Gastrocnemius medialis (tissue), 4 donors: ENCODE measurements around the gene ACACA.

Source experiments
- POLR2A ChIP-seq, 2 donors: fragments of 450-650 bp; IDR thresholded peaks; one replicate each; pipeline ENCODE4 v1.6.1; 2017; ENCODE audit warnings: antibody characterized with exemption in 2 of 2, mild to moderate bottlenecking in 2 of 2, moderate library complexity in 2 of 2
- TF ChIP-seq, protein P1 (sequence below), 5 experiments: fragments of 450-650 bp in 3 of 5; fragments of 200-600 bp in 2 of 5; sonication (generic) in 2 of 5; IDR thresholded peaks in 4 of 5; conservative IDR thresholded peaks in 1 of 5; 1 replicate in 4 of 5; 2 replicates in 1 of 5; pipeline ENCODE4 v1.5.1; 2016 to 2019; ENCODE audit warnings: antibody characterized with exemption in 5 of 5, mild to moderate bottlenecking in 3 of 5, moderate library complexity in 3 of 5

DNA sequence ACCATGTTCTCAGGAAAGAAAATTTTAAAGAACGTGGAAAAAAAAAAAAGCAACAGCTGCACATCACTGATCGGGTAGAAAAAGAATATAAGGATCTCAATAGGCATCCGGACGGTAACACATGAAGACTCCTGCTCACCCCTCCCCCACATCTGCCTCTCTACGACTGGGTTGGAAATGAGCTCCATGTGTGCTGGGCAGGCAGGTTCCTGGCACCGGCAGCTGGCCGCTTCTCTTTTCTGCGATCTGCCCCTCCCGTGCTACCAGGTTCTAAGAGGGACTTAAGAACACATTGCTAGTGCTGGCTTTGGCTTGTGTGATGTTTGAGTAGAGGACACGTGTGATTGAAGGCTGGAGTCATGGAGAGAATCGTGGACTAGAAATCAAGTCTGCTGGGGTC lies 342.4 kb downstream of the ACACA start:
- no peak for TF ChIP-seq POLR2A (IDR thresholded peaks at IDR 0.05)
- TF ChIP-seq, protein P1, sequence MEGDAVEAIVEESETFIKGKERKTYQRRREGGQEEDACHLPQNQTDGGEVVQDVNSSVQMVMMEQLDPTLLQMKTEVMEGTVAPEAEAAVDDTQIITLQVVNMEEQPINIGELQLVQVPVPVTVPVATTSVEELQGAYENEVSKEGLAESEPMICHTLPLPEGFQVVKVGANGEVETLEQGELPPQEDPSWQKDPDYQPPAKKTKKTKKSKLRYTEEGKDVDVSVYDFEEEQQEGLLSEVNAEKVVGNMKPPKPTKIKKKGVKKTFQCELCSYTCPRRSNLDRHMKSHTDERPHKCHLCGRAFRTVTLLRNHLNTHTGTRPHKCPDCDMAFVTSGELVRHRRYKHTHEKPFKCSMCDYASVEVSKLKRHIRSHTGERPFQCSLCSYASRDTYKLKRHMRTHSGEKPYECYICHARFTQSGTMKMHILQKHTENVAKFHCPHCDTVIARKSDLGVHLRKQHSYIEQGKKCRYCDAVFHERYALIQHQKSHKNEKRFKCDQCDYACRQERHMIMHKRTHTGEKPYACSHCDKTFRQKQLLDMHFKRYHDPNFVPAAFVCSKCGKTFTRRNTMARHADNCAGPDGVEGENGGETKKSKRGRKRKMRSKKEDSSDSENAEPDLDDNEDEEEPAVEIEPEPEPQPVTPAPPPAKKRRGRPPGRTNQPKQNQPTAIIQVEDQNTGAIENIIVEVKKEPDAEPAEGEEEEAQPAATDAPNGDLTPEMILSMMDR (IDR thresholded peaks at IDR 0.05 in 4 of 5, conservative IDR thresholded peaks at IDR 0.05 in 1 of 5), result no peak
